ENCODE data around the gene FMN2.
"Not testable (repeated sequence)": the region's sequence is repeated elsewhere in the genome, so short reads cannot be mapped to it uniquely, and the experiment has no call there.

FMN2 gene

GRCh38 chr1:240254006-240254405 is 162.3 kb downstream of the FMN2 start:
- H3K4me1 ChIP-seq, result no peaks in the 10 kb centered on the region
- TF ChIP-seq CTCF (IDR thresholded peaks at IDR 0.05), result no peak
- no peak overlapping the region for H3K4me3 ChIP-seq
- no peaks in the 10 kb centered on the region for H3K27me3 ChIP-seq
- no peak for DNase-seq
- intact Hi-C loops (cut with DNase I; ENCODE audit: low total_unique reads), result no loop called here
- H3K9me3 ChIP-seq, result peaks cover 0 to 17% (median 4%) of the 10 kb centered on the region in 3 donors
- H3K36me3 ChIP-seq, result no peaks in the 10 kb centered on the region
- no peak overlapping the region for H3K27ac ChIP-seq

- peaks cover 0 to 17% (median 0%) of the 10 kb centered on the region in 3 donors for H3K9me3 ChIP-seq
- no peak overlapping the region for H3K27ac ChIP-seq
- H3K4me1 ChIP-seq, result no peaks in the 10 kb centered on the region
Observed at GRCh38 chr1:240254778-240255291, 163.2 kb downstream of the FMN2 start.

GRCh38 chr1:240255922-240256321 is 164.2 kb downstream of the FMN2 start:
- no peaks in the 10 kb centered on the region for H3K36me3 ChIP-seq
- no peak overlapping the region for H3K27ac ChIP-seq
- no peaks in the 10 kb centered on the region for H3K27me3 ChIP-seq
- intact Hi-C loops (cut with DNase I; ENCODE audit: low total_unique reads), result no loop called here
- no peaks in the 10 kb centered on the region for H3K4me1 ChIP-seq
- peaks cover 0 to 17% (median 0%) of the 10 kb centered on the region in 3 donors for H3K9me3 ChIP-seq
- no peak for DNase-seq
- no peak for TF ChIP-seq CTCF (IDR thresholded peaks at IDR 0.05)
- no peak overlapping the region for H3K4me3 ChIP-seq

More at GRCh38 chr1:240254778-240255291, 163.2 kb downstream of the FMN2 start:
- intact Hi-C loops (cut with DNase I; ENCODE audit: low total_unique reads), result no loop called here
- no peaks in the 10 kb centered on the region for H3K36me3 ChIP-seq
- H3K27me3 ChIP-seq, result no peaks in the 10 kb centered on the region
- DNase-seq, result no peak
- no peak for TF ChIP-seq CTCF (IDR thresholded peaks at IDR 0.05)
- H3K4me3 ChIP-seq, result no peak overlapping the region

- intact Hi-C loops (cut with DNase I; ENCODE audit: low total_unique reads), result no loop called here
- DNase-seq, result no peak
- H3K36me3 ChIP-seq, result no peaks in the 10 kb centered on the region
- H3K9me3 ChIP-seq, result peaks cover 0 to 17% (median 0%) of the 10 kb centered on the region in 3 donors
- TF ChIP-seq CTCF (IDR thresholded peaks at IDR 0.05), result no peak
- H3K27me3 ChIP-seq, result no peaks in the 10 kb centered on the region
- no peak overlapping the region for H3K4me3 ChIP-seq
- no peaks in the 10 kb centered on the region for H3K4me1 ChIP-seq
- H3K27ac ChIP-seq, result no peak overlapping the region
Observed at GRCh38 chr1:240256836-240257503, 165.3 kb downstream of the FMN2 start.

GRCh38 chr1:240258910-240259309 is 167.2 kb downstream of the FMN2 start:
- no peak for TF ChIP-seq CTCF (IDR thresholded peaks at IDR 0.05)
- DNase-seq, result no peak
- intact Hi-C loops (cut with DNase I; ENCODE audit: low total_unique reads), result no loop called here
- H3K27me3 ChIP-seq, result no peaks in the 10 kb centered on the region
- no peaks in the 10 kb centered on the region for H3K4me1 ChIP-seq
- no peak overlapping the region for H3K4me3 ChIP-seq
- H3K36me3 ChIP-seq, result no peaks in the 10 kb centered on the region
- H3K27ac ChIP-seq, result no peak overlapping the region
- peaks cover 0 to 12% (median 0%) of the 10 kb centered on the region in 3 donors for H3K9me3 ChIP-seq

- H3K27me3 ChIP-seq; DNase-seq; H3K4me1 ChIP-seq; H3K4me3 ChIP-seq; H3K27ac ChIP-seq; H3K36me3 ChIP-seq; intact Hi-C loops (cut with DNase I; ENCODE audit: low total_unique reads): not testable (repeated sequence)
- peaks cover 0 to 11% (median 0%) of the 10 kb centered on the region in 3 donors for H3K9me3 ChIP-seq
Observed at GRCh38 chr1:240264494-240264893, 172.8 kb downstream of the FMN2 start.

All from tibial artery (tissue), 4 donors.